Liver (tissue), 9 donors: Measurements from ENCODE around the gene PINK1. TPM values are rescaled to one million over a fixed set of nuclear protein-coding genes. Genes with fewer than 3 reads are reported as not detected.
A peak's percentile ranks its signal among the peaks of the same experiment; 100 is the strongest.

Experiments
- DNase-seq: peaks from one replicate; pipeline ENCODE4 v3.0.0-alpha.2; 2017; ENCODE audit warnings: low spot score
- H3K27ac ChIP-seq, 2 donors: one replicate each; pipeline ENCODE4 v1.7.0; 2013; ENCODE audit warnings: inconsistent platforms in 2 of 2, low read length in 2 of 2, control low read depth in 1 of 2, low read depth in 1 of 2, mild to moderate bottlenecking in 1 of 2
- H3K27me3 ChIP-seq, 4 donors: one replicate each; pipeline versions ENCODE4 v1.6.1 to v1.7.0; 2013; ENCODE audit warnings: low read length in 3 of 4, inconsistent platforms in 1 of 4, mild to moderate bottlenecking in 1 of 4, moderate library complexity in 1 of 4; ENCODE audit not compliant: control insufficient read depth in 4 of 4, insufficient read depth in 4 of 4
- H3K36me3 ChIP-seq, 4 donors: one replicate each; pipeline versions ENCODE4 v1.6.1 to v1.7.0; 2013; ENCODE audit warnings: low read length in 3 of 4, mild to moderate bottlenecking in 3 of 4, low read depth in 1 of 4, moderate library complexity in 1 of 4; ENCODE audit not compliant: control insufficient read depth in 4 of 4, insufficient read depth in 3 of 4
- H3K4me1 ChIP-seq, 4 donors: one replicate each; pipeline versions ENCODE4 v1.6.1 to v1.7.0; 2013; ENCODE audit warnings: low read length in 3 of 4, mild to moderate bottlenecking in 3 of 4, moderate library complexity in 1 of 4; ENCODE audit not compliant: control insufficient read depth in 4 of 4, insufficient read depth in 4 of 4
- H3K4me3 ChIP-seq, 3 donors: one replicate each; pipeline versions ENCODE4 v1.6.1 to v1.7.0; 2013; ENCODE audit warnings: low read length in 3 of 3, control low read depth in 1 of 3, low read depth in 1 of 3, mild to moderate bottlenecking in 1 of 3
- H3K9ac ChIP-seq, 2 donors: one replicate each; pipeline ENCODE4 v1.7.0; 2013; ENCODE audit warnings: low read length in 2 of 2, mild to moderate bottlenecking in 2 of 2, moderate library complexity in 2 of 2, control low read depth in 1 of 2, low read depth in 1 of 2
- H3K9me3 ChIP-seq, 4 donors: one replicate each; pipeline versions ENCODE4 v1.6.1 to v1.7.0; 2013; ENCODE audit warnings: low read length in 3 of 4; ENCODE audit not compliant: control insufficient read depth in 4 of 4
- EGR1 ChIP-seq, 2 donors: IDR thresholded peaks; 2 replicates each; pipeline ENCODE4 v1.6.1; 2016 to 2018; ENCODE audit warnings: antibody characterized with exemption in 2 of 2, low read depth in 2 of 2
- FOXA1 ChIP-seq: IDR thresholded peaks from 2 replicates; pipeline ENCODE4 v1.6.1; 2016; ENCODE audit warnings: antibody characterized with exemption
- FOXA2 ChIP-seq: IDR thresholded peaks from 2 replicates; pipeline ENCODE4 v1.6.1; 2016; ENCODE audit warnings: antibody characterized with exemption
- GABPA ChIP-seq, 2 donors: IDR thresholded peaks in 1 of 2; conservative IDR thresholded peaks in 1 of 2; 2 replicates each; pipeline ENCODE4 v1.6.1; 2016; ENCODE audit warnings: antibody characterized with exemption in 2 of 2, mild to moderate bottlenecking in 1 of 2, moderate library complexity in 1 of 2
- HNF4A ChIP-seq, 2 donors: conservative IDR thresholded peaks; 2 replicates each; pipeline ENCODE4 v1.6.1; 2016; ENCODE audit warnings: antibody characterized with exemption in 2 of 2, mild to moderate bottlenecking in 2 of 2
- HNF4G ChIP-seq: IDR thresholded peaks from 2 replicates; pipeline ENCODE4 v1.6.1; 2016; ENCODE audit warnings: antibody characterized with exemption
- JUND ChIP-seq, 2 donors: IDR thresholded peaks; 2 replicates each; pipeline ENCODE4 v1.6.1; 2016; ENCODE audit warnings: antibody characterized with exemption in 2 of 2
- NR2F2 ChIP-seq: IDR thresholded peaks from 2 replicates; pipeline ENCODE4 v1.6.1; 2016; ENCODE audit warnings: antibody characterized with exemption
- RAD21 ChIP-seq, 2 donors: IDR thresholded peaks; 2 replicates each; pipeline ENCODE4 v1.6.1; 2016; ENCODE audit warnings: antibody characterized with exemption in 2 of 2, mild to moderate bottlenecking in 2 of 2
- RXRA ChIP-seq, 2 donors: IDR thresholded peaks; 2 replicates each; pipeline ENCODE4 v1.6.1; 2017 to 2018; ENCODE audit warnings: antibody characterized with exemption in 2 of 2, mild to moderate bottlenecking in 1 of 2
- SP1 ChIP-seq: IDR thresholded peaks from 2 replicates; pipeline ENCODE4 v1.6.1; 2018; ENCODE audit warnings: antibody characterized with exemption, mild to moderate bottlenecking
- TAF1 ChIP-seq: conservative IDR thresholded peaks from 2 replicates; pipeline ENCODE4 v1.6.1; 2016; ENCODE audit warnings: antibody characterized with exemption, mild to moderate bottlenecking
- YY1 ChIP-seq: IDR thresholded peaks from 2 replicates; pipeline ENCODE4 v1.6.1; 2016; ENCODE audit warnings: antibody characterized with exemption, mild to moderate bottlenecking
- WGBS: extraction: QIAGEN DNeasy Blood & Tissue Kit; methylation state at CpG from one replicate; pipeline ENCODE4 v1.1.7; 2013; 5-methylcytosine and 5-hydroxymethylcytosine counted together
- polyA plus RNA-seq, 2 donors: library from polyadenylated mRNA; stranded (reverse) in 1 of 2; unstranded in 1 of 2; fragments of 200-250 nt in 1 of 2; fragments of >200 nt in 1 of 2; fragmentation: Nextera tagmentation in 1 of 2; extraction: Ambion mirVana in 1 of 2; gene quantifications; one replicate each; pipeline versions ENCODE4 v1.2.1 to v1.2.3, GENCODE V29; 2013 to 2015
- total RNA-seq, 2 donors: library from RNA; depleted of rRNA; stranded (reverse); fragments of >200 nt; gene quantifications; one replicate each; pipeline ENCODE4 v1.2.3, GENCODE V29; 2014
- TF ChIP-seq, protein P1 (sequence below): IDR thresholded peaks from 2 replicates; pipeline ENCODE4 v1.6.1; 2016; ENCODE audit warnings: antibody characterized with exemption
- TF ChIP-seq, protein P2 (sequence below): IDR thresholded peaks from 2 replicates; pipeline ENCODE4 v1.6.1; 2016; ENCODE audit warnings: antibody characterized with exemption
- TF ChIP-seq, protein P3 (sequence below): fragments of 150-350 bp; IDR thresholded peaks from 2 replicates; pipeline ENCODE4 v1.5.1; 2017; ENCODE audit warnings: improper control_type of control experiment, low read depth, low read length; ENCODE audit not compliant: missing input control
- TF ChIP-seq, protein P4 (sequence below): IDR thresholded peaks from 2 replicates; pipeline ENCODE4 v1.6.1; 2016; ENCODE audit warnings: antibody characterized with exemption, mild to moderate bottlenecking
- TF ChIP-seq, protein P5 (sequence below): IDR thresholded peaks from 2 replicates; pipeline ENCODE4 v1.6.1; 2016; ENCODE audit warnings: antibody characterized with exemption
- donor health status: healthy.
- donor health status: healthy.
- donor health status: healthy.
- donor health status: healthy.
- donor health status: healthy.

The PINK1 gene
- total and polyA plus RNA-seq, 4 donors, result 52.7 to 118 (median 62.2) TPM

DNA sequence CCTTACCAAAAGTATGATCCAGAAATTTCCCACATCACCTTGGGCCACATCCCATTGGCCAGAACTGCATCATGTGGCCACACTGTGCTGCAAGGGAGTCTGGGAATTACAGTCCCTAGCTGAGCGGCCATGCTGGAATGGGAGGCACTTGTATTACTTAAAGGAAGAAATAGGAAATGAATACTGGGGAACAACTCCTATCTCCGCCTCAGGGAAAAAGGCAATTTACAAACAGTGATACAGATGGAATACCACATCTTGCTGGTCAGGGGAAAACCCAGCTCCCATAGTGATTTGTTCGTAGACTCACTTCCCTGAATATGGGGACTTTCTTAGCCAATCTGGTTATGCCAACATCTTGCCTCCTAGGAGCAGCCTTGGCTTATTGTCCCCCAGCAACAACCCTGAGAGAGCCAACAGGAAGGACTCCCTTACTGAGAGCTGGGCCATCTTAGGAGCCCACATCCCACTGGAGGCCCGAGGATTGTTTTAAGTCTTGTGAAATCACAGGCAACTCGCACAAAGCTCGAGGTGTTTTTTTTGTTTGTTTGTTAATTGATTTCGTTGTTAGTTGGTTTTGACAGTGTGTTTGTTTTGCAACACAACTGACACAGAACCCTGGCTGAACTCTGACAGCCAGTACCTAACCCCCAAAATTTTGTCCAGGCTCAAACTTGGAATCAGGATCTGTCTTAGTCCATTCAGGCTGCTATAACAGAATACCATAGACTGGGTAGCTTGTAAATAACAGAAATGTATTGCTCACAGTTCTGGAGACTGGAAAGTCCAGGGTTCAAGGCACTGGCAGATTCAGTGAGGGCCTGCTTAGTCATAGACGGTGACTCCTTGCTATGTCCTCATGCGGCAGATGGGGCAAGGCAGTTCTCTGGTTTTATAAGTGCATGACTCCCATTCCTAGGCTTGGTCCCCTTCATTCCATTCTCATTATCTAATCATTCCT, 29.5 kb upstream of the PINK1 start:
- 54% methylated on average over 9 of the region's 9 CpGs for WGBS
- TF ChIP-seq HNF4G (peak; percentile 33), FOXA1 (no peak), RXRA (IDR thresholded peaks at IDR 0.05) (peak; percentile 81 to 88), SP1 (peak; percentile 70), TAF1 (no peak), HNF4A (conservative IDR thresholded peaks at IDR 0.05) (peak; percentile 68 to 69), FOXA2 (no peak), YY1 (peak; percentile 44), NR2F2 (no peak), RAD21 (IDR thresholded peaks at IDR 0.05) (no peak), EGR1 (IDR thresholded peaks at IDR 0.05; ENCODE audit: low read depth in 2 of 2) (peak in 1 of 2 donors; percentile 24), GABPA (IDR thresholded peaks at IDR 0.05 in 1 of 2, conservative IDR thresholded peaks at IDR 0.05 in 1 of 2) (no peak), JUND (IDR thresholded peaks at IDR 0.05) (no peak)
- TF ChIP-seq, protein P1, sequence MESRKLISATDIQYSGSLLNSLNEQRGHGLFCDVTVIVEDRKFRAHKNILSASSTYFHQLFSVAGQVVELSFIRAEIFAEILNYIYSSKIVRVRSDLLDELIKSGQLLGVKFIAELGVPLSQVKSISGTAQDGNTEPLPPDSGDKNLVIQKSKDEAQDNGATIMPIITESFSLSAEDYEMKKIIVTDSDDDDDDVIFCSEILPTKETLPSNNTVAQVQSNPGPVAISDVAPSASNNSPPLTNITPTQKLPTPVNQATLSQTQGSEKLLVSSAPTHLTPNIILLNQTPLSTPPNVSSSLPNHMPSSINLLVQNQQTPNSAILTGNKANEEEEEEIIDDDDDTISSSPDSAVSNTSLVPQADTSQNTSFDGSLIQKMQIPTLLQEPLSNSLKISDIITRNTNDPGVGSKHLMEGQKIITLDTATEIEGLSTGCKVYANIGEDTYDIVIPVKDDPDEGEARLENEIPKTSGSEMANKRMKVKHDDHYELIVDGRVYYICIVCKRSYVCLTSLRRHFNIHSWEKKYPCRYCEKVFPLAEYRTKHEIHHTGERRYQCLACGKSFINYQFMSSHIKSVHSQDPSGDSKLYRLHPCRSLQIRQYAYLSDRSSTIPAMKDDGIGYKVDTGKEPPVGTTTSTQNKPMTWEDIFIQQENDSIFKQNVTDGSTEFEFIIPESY, result peak; percentile 20
- TF ChIP-seq, protein P2, sequence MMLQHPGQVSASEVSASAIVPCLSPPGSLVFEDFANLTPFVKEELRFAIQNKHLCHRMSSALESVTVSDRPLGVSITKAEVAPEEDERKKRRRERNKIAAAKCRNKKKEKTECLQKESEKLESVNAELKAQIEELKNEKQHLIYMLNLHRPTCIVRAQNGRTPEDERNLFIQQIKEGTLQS, result no peak
- TF ChIP-seq, protein P3, sequence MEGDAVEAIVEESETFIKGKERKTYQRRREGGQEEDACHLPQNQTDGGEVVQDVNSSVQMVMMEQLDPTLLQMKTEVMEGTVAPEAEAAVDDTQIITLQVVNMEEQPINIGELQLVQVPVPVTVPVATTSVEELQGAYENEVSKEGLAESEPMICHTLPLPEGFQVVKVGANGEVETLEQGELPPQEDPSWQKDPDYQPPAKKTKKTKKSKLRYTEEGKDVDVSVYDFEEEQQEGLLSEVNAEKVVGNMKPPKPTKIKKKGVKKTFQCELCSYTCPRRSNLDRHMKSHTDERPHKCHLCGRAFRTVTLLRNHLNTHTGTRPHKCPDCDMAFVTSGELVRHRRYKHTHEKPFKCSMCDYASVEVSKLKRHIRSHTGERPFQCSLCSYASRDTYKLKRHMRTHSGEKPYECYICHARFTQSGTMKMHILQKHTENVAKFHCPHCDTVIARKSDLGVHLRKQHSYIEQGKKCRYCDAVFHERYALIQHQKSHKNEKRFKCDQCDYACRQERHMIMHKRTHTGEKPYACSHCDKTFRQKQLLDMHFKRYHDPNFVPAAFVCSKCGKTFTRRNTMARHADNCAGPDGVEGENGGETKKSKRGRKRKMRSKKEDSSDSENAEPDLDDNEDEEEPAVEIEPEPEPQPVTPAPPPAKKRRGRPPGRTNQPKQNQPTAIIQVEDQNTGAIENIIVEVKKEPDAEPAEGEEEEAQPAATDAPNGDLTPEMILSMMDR, result no peak
- TF ChIP-seq, protein P4, sequence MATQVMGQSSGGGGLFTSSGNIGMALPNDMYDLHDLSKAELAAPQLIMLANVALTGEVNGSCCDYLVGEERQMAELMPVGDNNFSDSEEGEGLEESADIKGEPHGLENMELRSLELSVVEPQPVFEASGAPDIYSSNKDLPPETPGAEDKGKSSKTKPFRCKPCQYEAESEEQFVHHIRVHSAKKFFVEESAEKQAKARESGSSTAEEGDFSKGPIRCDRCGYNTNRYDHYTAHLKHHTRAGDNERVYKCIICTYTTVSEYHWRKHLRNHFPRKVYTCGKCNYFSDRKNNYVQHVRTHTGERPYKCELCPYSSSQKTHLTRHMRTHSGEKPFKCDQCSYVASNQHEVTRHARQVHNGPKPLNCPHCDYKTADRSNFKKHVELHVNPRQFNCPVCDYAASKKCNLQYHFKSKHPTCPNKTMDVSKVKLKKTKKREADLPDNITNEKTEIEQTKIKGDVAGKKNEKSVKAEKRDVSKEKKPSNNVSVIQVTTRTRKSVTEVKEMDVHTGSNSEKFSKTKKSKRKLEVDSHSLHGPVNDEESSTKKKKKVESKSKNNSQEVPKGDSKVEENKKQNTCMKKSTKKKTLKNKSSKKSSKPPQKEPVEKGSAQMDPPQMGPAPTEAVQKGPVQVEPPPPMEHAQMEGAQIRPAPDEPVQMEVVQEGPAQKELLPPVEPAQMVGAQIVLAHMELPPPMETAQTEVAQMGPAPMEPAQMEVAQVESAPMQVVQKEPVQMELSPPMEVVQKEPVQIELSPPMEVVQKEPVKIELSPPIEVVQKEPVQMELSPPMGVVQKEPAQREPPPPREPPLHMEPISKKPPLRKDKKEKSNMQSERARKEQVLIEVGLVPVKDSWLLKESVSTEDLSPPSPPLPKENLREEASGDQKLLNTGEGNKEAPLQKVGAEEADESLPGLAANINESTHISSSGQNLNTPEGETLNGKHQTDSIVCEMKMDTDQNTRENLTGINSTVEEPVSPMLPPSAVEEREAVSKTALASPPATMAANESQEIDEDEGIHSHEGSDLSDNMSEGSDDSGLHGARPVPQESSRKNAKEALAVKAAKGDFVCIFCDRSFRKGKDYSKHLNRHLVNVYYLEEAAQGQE, result no peak
- TF ChIP-seq, protein P5, sequence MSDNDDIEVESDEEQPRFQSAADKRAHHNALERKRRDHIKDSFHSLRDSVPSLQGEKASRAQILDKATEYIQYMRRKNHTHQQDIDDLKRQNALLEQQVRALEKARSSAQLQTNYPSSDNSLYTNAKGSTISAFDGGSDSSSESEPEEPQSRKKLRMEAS, result peak; percentile 35
- H3K27me3 ChIP-seq, result no peaks in the 10 kb centered on the region
- H3K4me1 ChIP-seq, result peaks cover 14 to 46% (median 27%) of the 10 kb centered on the region in 4 donors
- no peak for DNase-seq
- H3K27ac ChIP-seq, result peak overlapping the region; percentile 56 to 92
- no peak overlapping the region for H3K9ac ChIP-seq
- peaks cover 0 to 1% (median under 1%) of the 10 kb centered on the region in 4 donors for H3K36me3 ChIP-seq
- H3K4me3 ChIP-seq, result no peak overlapping the region
- H3K9me3 ChIP-seq, result no peaks in the 10 kb centered on the region
